Gastroesophageal sphincter (tissue), 4 donors: ENCODE measurements around the gene UNC5A. TPM values are rescaled to one million over a fixed set of nuclear protein-coding genes. Genes with fewer than 3 reads are reported as not detected.

Experiments
- ATAC-seq: fragments of 150-250 bp; one replicate; pipeline ENCODE4 v1.9.1; 2016; ENCODE audit warnings: mild to moderate bottlenecking, moderate library complexity
- H3K27ac ChIP-seq, 4 donors: fragments of 200-600 bp; sonication (generic) in 3 of 4; 1 replicate in 3 of 4; 2 replicates in 1 of 4; pipeline ENCODE4 v1.5.1; 2016 to 2019
- H3K27me3 ChIP-seq: fragments of 200-600 bp; sonication (generic); one replicate; pipeline ENCODE4 v1.5.1; 2019
- H3K36me3 ChIP-seq, 2 donors: fragments of 200-600 bp; sonication (generic); one replicate each; pipeline ENCODE4 v1.5.1; 2019; ENCODE audit warnings: control low read depth in 1 of 2
- H3K4me1 ChIP-seq, 3 donors: fragments of 200-600 bp; sonication (generic); 1 replicate in 2 of 3; 2 replicates in 1 of 3; pipeline ENCODE4 v1.5.1; 2016 to 2019; ENCODE audit warnings: control low read depth in 2 of 3
- H3K4me3 ChIP-seq, 2 donors: fragments of 200-600 bp; sonication (generic); one replicate each; pipeline ENCODE4 v1.5.1; 2019; ENCODE audit warnings: mild to moderate bottlenecking in 1 of 2, moderate library complexity in 1 of 2
- H3K9me3 ChIP-seq, 3 donors: fragments of 200-600 bp; sonication (generic); one replicate each; pipeline ENCODE4 v1.5.1; 2017 to 2019; ENCODE audit warnings: control low read depth in 2 of 3
- EP300 ChIP-seq: sonication (generic); formaldehyde crosslinking; IDR thresholded peaks from one replicate; pipeline ENCODE4 v1.6.1; 2017; ENCODE audit warnings: antibody characterized with exemption, mild to moderate bottlenecking
- POLR2A ChIP-seq, 2 donors: fragments of 450-650 bp; IDR thresholded peaks; one replicate each; pipeline ENCODE4 v1.6.1; 2017; ENCODE audit warnings: antibody characterized with exemption in 2 of 2, mild to moderate bottlenecking in 2 of 2, moderate library complexity in 1 of 2
- POLR2AphosphoS5 ChIP-seq: sonication (generic); formaldehyde crosslinking; IDR thresholded peaks from one replicate; pipeline ENCODE4 v1.6.1; 2017; ENCODE audit warnings: antibody characterized with exemption
- WGBS, 2 donors: methylation state at CpG; one replicate each; pipeline ENCODE4 v1.1.5; 2018; ENCODE audit warnings: low coverage in 1 of 2; 5-methylcytosine and 5-hydroxymethylcytosine counted together
- total RNA-seq, 4 donors: library from RNA; depleted of rRNA; stranded (reverse); fragments of >200 nt; gene quantifications; one replicate each; pipeline ENCODE4 v1.1.0, GENCODE V29; 2016
- TF ChIP-seq, protein P1 (sequence below), 4 experiments: fragments of 200-600 bp in 2 of 4; fragments of 450-650 bp in 2 of 4; sonication (generic) in 1 of 4; IDR thresholded peaks; one replicate each; pipeline ENCODE4 v1.5.1; 2017 to 2019; ENCODE audit warnings: antibody characterized with exemption in 4 of 4, mild to moderate bottlenecking in 2 of 4, moderate library complexity in 2 of 4

UNC5A gene
- total RNA-seq, 4 donors from 2014 or later, result 0.27 TPM; not detected in 3

DNA sequence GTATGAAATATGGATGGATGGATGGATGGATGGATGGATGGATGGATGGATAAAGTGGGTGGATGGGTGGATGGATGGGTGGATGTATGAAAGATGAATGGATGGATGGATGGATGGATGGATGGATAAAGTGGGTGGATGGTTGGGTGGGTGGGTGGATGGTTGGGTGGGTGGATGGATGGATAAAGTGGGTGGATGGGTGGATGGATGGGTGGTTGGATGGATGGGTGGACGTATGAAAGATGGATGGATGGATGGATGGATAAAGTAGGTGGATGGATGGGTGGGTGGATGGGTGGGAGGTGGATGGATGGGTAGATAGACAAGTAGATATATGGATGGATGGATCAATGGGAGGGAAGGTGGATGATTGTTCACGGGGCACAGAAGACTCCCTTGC is 19.0 kb downstream of the UNC5A start:
- no peak overlapping the region for H3K27ac ChIP-seq
- H3K4me3 ChIP-seq, result no peak overlapping the region
- WGBS, 2 donors, result 73 to 88% methylated on average over 2 of the region's 2 CpGs
- H3K4me1 ChIP-seq, result no peaks in the 10 kb centered on the region
- no peaks in the 10 kb centered on the region for H3K9me3 ChIP-seq
- peaks cover 45% of the 10 kb centered on the region for H3K27me3 ChIP-seq
- TF ChIP-seq POLR2A (IDR thresholded peaks at IDR 0.05) (no peak), EP300 (no peak), POLR2AphosphoS5 (no peak)
- TF ChIP-seq, protein P1, sequence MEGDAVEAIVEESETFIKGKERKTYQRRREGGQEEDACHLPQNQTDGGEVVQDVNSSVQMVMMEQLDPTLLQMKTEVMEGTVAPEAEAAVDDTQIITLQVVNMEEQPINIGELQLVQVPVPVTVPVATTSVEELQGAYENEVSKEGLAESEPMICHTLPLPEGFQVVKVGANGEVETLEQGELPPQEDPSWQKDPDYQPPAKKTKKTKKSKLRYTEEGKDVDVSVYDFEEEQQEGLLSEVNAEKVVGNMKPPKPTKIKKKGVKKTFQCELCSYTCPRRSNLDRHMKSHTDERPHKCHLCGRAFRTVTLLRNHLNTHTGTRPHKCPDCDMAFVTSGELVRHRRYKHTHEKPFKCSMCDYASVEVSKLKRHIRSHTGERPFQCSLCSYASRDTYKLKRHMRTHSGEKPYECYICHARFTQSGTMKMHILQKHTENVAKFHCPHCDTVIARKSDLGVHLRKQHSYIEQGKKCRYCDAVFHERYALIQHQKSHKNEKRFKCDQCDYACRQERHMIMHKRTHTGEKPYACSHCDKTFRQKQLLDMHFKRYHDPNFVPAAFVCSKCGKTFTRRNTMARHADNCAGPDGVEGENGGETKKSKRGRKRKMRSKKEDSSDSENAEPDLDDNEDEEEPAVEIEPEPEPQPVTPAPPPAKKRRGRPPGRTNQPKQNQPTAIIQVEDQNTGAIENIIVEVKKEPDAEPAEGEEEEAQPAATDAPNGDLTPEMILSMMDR (IDR thresholded peaks at IDR 0.05), result no peak
- ATAC-seq, result no peak
- H3K36me3 ChIP-seq, result no peaks in the 10 kb centered on the region

GRCh38 chr5:176830422-176830994 is 20.1 kb downstream of the UNC5A start:
- TF ChIP-seq POLR2A (IDR thresholded peaks at IDR 0.05), result no peak
- TF ChIP-seq POLR2AphosphoS5, result no peak
- no peak for TF ChIP-seq EP300
- TF ChIP-seq, protein P1 (IDR thresholded peaks at IDR 0.05), result no peak
- WGBS, 2 donors, result 94 to 100% methylated on average over 1 to 11 of the region's 23 CpGs
- H3K4me3 ChIP-seq, result no peak overlapping the region
- H3K9me3 ChIP-seq, result no peaks in the 10 kb centered on the region
- peaks cover 49% of the 10 kb centered on the region for H3K27me3 ChIP-seq
- no peak overlapping the region for H3K27ac ChIP-seq
- H3K36me3 ChIP-seq, result no peaks in the 10 kb centered on the region
- H3K4me1 ChIP-seq, result no peaks in the 10 kb centered on the region
- no peak for ATAC-seq

DNA sequence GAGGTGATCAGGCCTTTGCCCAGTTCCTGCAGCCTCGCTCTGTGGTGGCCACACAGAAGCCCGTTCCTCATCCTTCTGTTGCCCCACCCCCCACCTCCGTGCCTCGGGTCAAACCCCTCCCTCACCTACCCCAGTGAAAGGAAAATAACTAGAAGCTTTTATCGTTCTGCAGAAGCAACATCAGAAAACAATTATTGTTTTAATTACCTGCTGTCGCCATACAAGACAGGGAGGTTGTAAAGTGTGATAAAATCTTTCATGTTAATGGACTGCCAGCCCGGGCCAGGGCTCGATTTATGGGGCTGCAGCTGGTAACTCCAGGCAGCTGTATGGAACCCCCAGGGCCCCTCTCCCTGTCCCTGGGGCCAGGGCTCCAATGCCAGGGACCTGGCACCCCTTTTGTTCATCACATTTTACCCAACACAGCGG is 20.6 kb downstream of the UNC5A start:
- Histone ChIP-seq H3K27ac (no peak overlapping the region), H3K4me1 (no peaks in the 10 kb centered on the region), H3K9me3 (no peaks in the 10 kb centered on the region), H3K4me3 (no peak overlapping the region), H3K36me3 (no peaks in the 10 kb centered on the region), H3K27me3 (peaks cover 49% of the 10 kb centered on the region)
- no peak for ATAC-seq
- 15 to 17% methylated on average over 1 to 8 of the region's 9 CpGs for WGBS, 2 donors
- TF ChIP-seq POLR2AphosphoS5, result no peak
- TF ChIP-seq, protein P1 (IDR thresholded peaks at IDR 0.05), result no peak
- no peak for TF ChIP-seq POLR2A (IDR thresholded peaks at IDR 0.05)
- TF ChIP-seq EP300, result no peak

GRCh38 chr5:176831425-176831824 is 21.1 kb downstream of the UNC5A start:
- peaks cover 49% of the 10 kb centered on the region for H3K27me3 ChIP-seq
- no peaks in the 10 kb centered on the region for H3K36me3 ChIP-seq
- TF ChIP-seq, protein P1 (IDR thresholded peaks at IDR 0.05), result no peak
- no peak for TF ChIP-seq EP300
- TF ChIP-seq POLR2AphosphoS5, result no peak
- TF ChIP-seq POLR2A (IDR thresholded peaks at IDR 0.05), result no peak
- no peaks in the 10 kb centered on the region for H3K4me1 ChIP-seq
- no peaks in the 10 kb centered on the region for H3K9me3 ChIP-seq
- ATAC-seq, result no peak
- H3K27ac ChIP-seq, result no peak overlapping the region
- no peak overlapping the region for H3K4me3 ChIP-seq
- 51 to 56% methylated on average over 3 to 4 of the region's 8 CpGs for WGBS, 2 donors

DNA sequence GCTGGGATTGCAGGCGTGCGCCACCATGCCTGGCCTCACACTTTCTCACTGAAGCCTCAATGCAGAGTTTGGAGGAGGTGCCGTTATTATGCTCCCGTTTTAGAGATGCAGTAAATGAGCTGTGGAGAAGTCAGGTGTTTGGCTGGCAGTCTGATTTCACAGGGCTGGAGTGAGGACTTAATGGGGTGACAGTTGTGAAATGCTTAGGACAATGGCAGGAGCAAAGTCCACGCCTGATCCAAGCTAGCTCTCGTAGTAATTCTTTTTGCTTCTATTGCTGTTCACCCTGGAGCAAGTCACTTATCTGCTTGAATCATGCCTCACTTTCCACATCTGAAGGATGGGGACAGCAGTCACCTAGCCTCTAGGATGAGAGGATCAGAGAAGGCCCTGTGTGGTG is 21.8 kb downstream of the UNC5A start:
- no peak for TF ChIP-seq POLR2A (IDR thresholded peaks at IDR 0.05)
- no peak for TF ChIP-seq EP300
- no peak for TF ChIP-seq POLR2AphosphoS5
- TF ChIP-seq, protein P1 (IDR thresholded peaks at IDR 0.05), result no peak
- Histone ChIP-seq H3K36me3 (no peaks in the 10 kb centered on the region), H3K4me1 (no peaks in the 10 kb centered on the region), H3K4me3 (no peak overlapping the region), H3K27me3 (peaks cover 49% of the 10 kb centered on the region), H3K27ac (no peak overlapping the region), H3K9me3 (no peaks in the 10 kb centered on the region)
- no peak for ATAC-seq
- 83 to 100% methylated on average over 1 to 2 of the region's 6 CpGs for WGBS, 2 donors
